B cell (primary cell): Measurements from ENCODE around the gene DDX28. TPM values are rescaled to one million over a fixed set of nuclear protein-coding genes. Genes with fewer than 3 reads are reported as not detected.

Experiments used
- ATAC-seq: fragments of 200-7000 bp; cut with Tn5 transposase; one replicate; pipeline ENCODE4 v1.10.0; 2021; ENCODE audit warnings: low read depth, mild to moderate bottlenecking, moderate number of reproducible peaks, moderate library complexity
- CTCF ChIA-PET: fragments of 350-600 bp; sonication (Branson Sonifier 250); formaldehyde crosslinking; loops from one replicate; lab custom pipeline; 2021; ENCODE audit warnings: antibody characterized with exemption, inconsistent platforms; lab: Charles Lee
- POLR2A ChIA-PET: fragments of 350-600 bp; sonication (Branson Sonifier 250); formaldehyde crosslinking; loops from one replicate; lab custom pipeline; 2021; ENCODE audit warnings: antibody characterized with exemption; lab: Charles Lee
- DNase-seq: peaks from one replicate; pipeline ENCODE4 v3.0.0; 2013
- H2AFZ ChIP-seq: 2 replicates; pipeline ENCODE4 v1.6.1; 2012; ENCODE audit warnings: mild to moderate bottlenecking, low read depth, low read length; ENCODE audit not compliant: insufficient read depth, poor library complexity, severe bottlenecking
- H3K27ac ChIP-seq, 2 donors: 1 replicate in 1 of 2; 2 replicates in 1 of 2; pipeline ENCODE4 v1.5.1; 2012 to 2013; ENCODE audit warnings: low read length in 2 of 2, mild to moderate bottlenecking in 2 of 2, moderate library complexity in 1 of 2
- H3K27me3 ChIP-seq, 4 experiments: fragments of 200-600 bp in 1 of 4; sonication (generic) in 1 of 4; replicated peaks in 1 of 4; 1 replicate in 2 of 4; 2 replicates in 2 of 4; pipeline versions ENCODE4 v1.6.1 to v1.7.0; 2013 to 2016; ENCODE audit warnings: low read length in 3 of 4, mild to moderate bottlenecking in 2 of 4, mixed read lengths in 1 of 4, moderate library complexity in 1 of 4; ENCODE audit not compliant: insufficient read depth in 4 of 4, control insufficient read depth in 3 of 4; ENCODE audit errors: control extremely low read depth in 1 of 4
- H3K36me3 ChIP-seq, 2 experiments: replicated peaks in 1 of 2; 1 replicate in 1 of 2; 2 replicates in 1 of 2; pipeline versions ENCODE4 v1.6.1 to v1.7.1; 2013; ENCODE audit warnings: low read length in 1 of 2; ENCODE audit not compliant: insufficient read depth in 2 of 2, control insufficient read depth in 1 of 2; ENCODE audit errors: control extremely low read depth in 1 of 2, extremely low read depth in 1 of 2
- H3K4me1 ChIP-seq, 2 donors: fragments of 200-600 bp in 1 of 2; sonication (generic) in 1 of 2; 1 replicate in 1 of 2; 2 replicates in 1 of 2; pipeline versions ENCODE4 v1.5.1 to v1.6.1; 2013 to 2017; ENCODE audit warnings: low read length in 2 of 2; ENCODE audit not compliant: control insufficient read depth in 2 of 2, insufficient read depth in 2 of 2
- H3K4me2 ChIP-seq: replicated peaks from 2 replicates; pipeline ENCODE3; 2012; ENCODE audit warnings: mild to moderate bottlenecking, low read depth, low read length; ENCODE audit not compliant: poor library complexity, severe bottlenecking
- H3K4me3 ChIP-seq, 5 experiments: fragments of 200-600 bp in 1 of 5; sonication (generic) in 1 of 5; 1 replicate in 3 of 5; 2 replicates in 2 of 5; pipeline versions ENCODE4 v1.5.1 to v1.7.0; 2011 to 2016; ENCODE audit warnings: low read length in 4 of 5, mild to moderate bottlenecking in 4 of 5, low read depth in 2 of 5, control low read depth in 1 of 5, moderate library complexity in 1 of 5; ENCODE audit not compliant: insufficient read depth in 1 of 5; ENCODE audit errors: control extremely low read depth in 1 of 5, extremely low read depth in 1 of 5
- H3K79me2 ChIP-seq: fragments of 200-600 bp; sonication (generic); one replicate; pipeline ENCODE4 v1.6.0; 2016; ENCODE audit warnings: low read length; ENCODE audit not compliant: control insufficient read depth, insufficient read depth
- H3K9ac ChIP-seq: fragments of 200-600 bp; sonication (generic); 2 replicates; pipeline ENCODE4 v1.6.1; 2017; ENCODE audit warnings: mild to moderate bottlenecking, low read length, moderate library complexity
- H3K9me3 ChIP-seq, 3 donors: one replicate each; pipeline versions ENCODE4 v1.6.1 to v1.7.1; 2013; ENCODE audit warnings: low read length in 2 of 3; ENCODE audit not compliant: control insufficient read depth in 2 of 3, insufficient read depth in 1 of 3; ENCODE audit errors: control extremely low read depth in 1 of 3
- H4K20me1 ChIP-seq: 2 replicates; pipeline ENCODE4 v1.6.0; 2012; ENCODE audit warnings: mild to moderate bottlenecking, low read length; ENCODE audit not compliant: insufficient read depth, control insufficient read depth, poor library complexity, severe bottlenecking
- H3K27ac Mint-ChIP-seq: one replicate; pipeline ENCODE4 v1.8.0; 2021; ENCODE audit warnings: mixed read lengths
- H3K27me3 Mint-ChIP-seq: one replicate; pipeline ENCODE4 v1.8.0; 2021; ENCODE audit warnings: mixed read lengths
- H3K4me1 Mint-ChIP-seq: one replicate; pipeline ENCODE4 v1.8.0; 2021; ENCODE audit warnings: mixed read lengths
- H3K4me3 Mint-ChIP-seq: one replicate; pipeline ENCODE4 v1.8.0; 2021; ENCODE audit warnings: mixed read lengths
- H3K9me3 Mint-ChIP-seq: one replicate; pipeline ENCODE4 v1.8.0; 2022; ENCODE audit warnings: mixed read lengths; ENCODE audit not compliant: insufficient read depth
- EZH2 ChIP-seq: IDR thresholded peaks from 2 replicates; pipeline ENCODE4 v1.6.1; 2012; ENCODE audit warnings: borderline replicate concordance, low read depth, mild to moderate bottlenecking, moderate library complexity, low read length; ENCODE audit not compliant: insufficient read depth, poor library complexity, severe bottlenecking
- WGBS: methylation state at CpG from one replicate; pipeline ENCODE4 v1.1.5; 2013; ENCODE audit warnings: missing lambda C conversion rate; ENCODE audit not compliant: insufficient coverage; 5-methylcytosine and 5-hydroxymethylcytosine counted together
- intact Hi-C: fragments of 100-400 bp; cut with micrococcal nuclease; formaldehyde crosslinking; loops from one replicate; pipeline ENCODE4 v1.10.0; 2022
- polyA plus RNA-seq: library from polyadenylated mRNA; depleted of rRNA; stranded (reverse); fragments of >200 nt; gene quantifications from 2 replicates; pipeline ENCODE4 v1.2.3, GENCODE V29; 2012
- total RNA-seq, 2 donors: library from RNA; stranded (reverse); fragments of 120-200 nt in 1 of 2; gene quantifications; 1 replicate in 1 of 2; 2 replicates in 1 of 2; pipeline versions ENCODE4 v1.2.3 to v1.2.4, GENCODE V29; 2013 to 2022
- TF ChIP-seq, protein P1 (sequence below): fragments of 200-600 bp; IDR thresholded peaks from one replicate; pipeline ENCODE4 v1.8.0; 2022; ENCODE audit warnings: antibody characterized with exemption, mild to moderate bottlenecking

DDX28 gene
- total and polyA plus RNA-seq, 2 donors (not counting 1 experiment from before 2014, with no cell fraction given) = 8.0 to 20.2 TPM

DNA sequence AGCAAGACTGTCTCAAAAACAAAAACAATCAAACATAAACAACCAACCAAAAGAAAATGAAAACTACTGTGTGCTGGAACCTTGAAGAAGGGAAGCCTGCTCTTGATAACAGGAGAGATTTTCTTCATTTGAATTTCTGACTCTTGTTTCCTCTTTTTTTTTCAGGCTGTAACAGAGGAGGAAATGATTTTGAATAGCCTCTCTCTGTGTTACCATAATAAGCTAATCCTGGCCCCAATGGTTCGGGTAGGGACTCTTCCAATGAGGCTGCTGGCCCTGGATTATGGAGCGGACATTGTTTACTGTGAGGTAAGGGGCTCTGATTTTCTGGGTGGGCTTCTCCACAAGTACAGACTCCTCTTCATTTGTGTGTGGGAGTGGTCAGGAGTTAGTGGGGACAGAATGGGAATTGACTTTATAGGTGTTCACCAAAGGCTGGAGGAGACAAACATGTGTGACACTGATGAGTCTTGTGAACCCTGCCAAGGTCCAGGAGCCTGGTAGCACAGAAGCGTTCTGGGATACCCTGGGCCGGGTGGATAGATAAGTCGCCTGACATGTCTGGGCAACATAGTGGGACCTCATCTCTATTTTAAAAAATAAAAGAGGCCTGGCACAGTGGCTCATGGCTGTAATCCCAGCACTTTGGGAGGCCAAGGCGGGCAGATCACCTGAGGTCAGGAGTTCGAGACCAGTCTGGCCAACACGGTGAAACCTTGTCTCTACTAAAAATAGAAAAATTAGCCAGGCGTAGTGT is 15.0 kb upstream of the DDX28 start:
- H3K4me2 ChIP-seq = peak overlapping the region; percentile 78
- no peaks in the 10 kb centered on the region for H3K27me3 Mint-ChIP-seq
- POLR2A ChIA-PET = interaction anchor here (0.7 to 4.0 kb wide), 8 partner anchors 15 to 102 kb away, joined by 3 to 23 read pairs (median 7); partner anchors contain the start of genes DDX28, DPEP2, DUS2 and NFATC3
- 17% methylated on average over 4 of the region's 9 CpGs for WGBS
- peaks cover 4 to 16% of the 10 kb centered on the region in 2 experiments for H3K36me3 ChIP-seq
- H2AFZ ChIP-seq = peak overlapping the region; percentile 57
- H3K4me3 Mint-ChIP-seq = peak overlapping the region; percentile 97
- ATAC-seq (peak; percentile 56), DNase-seq (peak; percentile 68)
- CTCF ChIA-PET = interaction anchor here (0.5 to 9.9 kb wide), 12 partner anchors 15 to 517 kb away, joined by 3 to 320 read pairs (median 4); partner anchors contain the start of genes DDX28, DPEP2, DPEP3 and DUS2
- H3K4me1 ChIP-seq = peaks cover 46 to 53% of the 10 kb centered on the region in 2 donors
- H3K27ac ChIP-seq = peak overlapping the region; percentile 72 to 82
- no peak for TF ChIP-seq EZH2
- TF ChIP-seq, protein P1, sequence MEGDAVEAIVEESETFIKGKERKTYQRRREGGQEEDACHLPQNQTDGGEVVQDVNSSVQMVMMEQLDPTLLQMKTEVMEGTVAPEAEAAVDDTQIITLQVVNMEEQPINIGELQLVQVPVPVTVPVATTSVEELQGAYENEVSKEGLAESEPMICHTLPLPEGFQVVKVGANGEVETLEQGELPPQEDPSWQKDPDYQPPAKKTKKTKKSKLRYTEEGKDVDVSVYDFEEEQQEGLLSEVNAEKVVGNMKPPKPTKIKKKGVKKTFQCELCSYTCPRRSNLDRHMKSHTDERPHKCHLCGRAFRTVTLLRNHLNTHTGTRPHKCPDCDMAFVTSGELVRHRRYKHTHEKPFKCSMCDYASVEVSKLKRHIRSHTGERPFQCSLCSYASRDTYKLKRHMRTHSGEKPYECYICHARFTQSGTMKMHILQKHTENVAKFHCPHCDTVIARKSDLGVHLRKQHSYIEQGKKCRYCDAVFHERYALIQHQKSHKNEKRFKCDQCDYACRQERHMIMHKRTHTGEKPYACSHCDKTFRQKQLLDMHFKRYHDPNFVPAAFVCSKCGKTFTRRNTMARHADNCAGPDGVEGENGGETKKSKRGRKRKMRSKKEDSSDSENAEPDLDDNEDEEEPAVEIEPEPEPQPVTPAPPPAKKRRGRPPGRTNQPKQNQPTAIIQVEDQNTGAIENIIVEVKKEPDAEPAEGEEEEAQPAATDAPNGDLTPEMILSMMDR = no peak
- H3K9me3 ChIP-seq = no peaks in the 10 kb centered on the region
- peak overlapping the region; percentile 77 for H3K9ac ChIP-seq
- H3K27ac Mint-ChIP-seq = peak overlapping the region; percentile 97
- no peaks in the 10 kb centered on the region for H3K27me3 ChIP-seq
- H3K9me3 Mint-ChIP-seq = no peaks in the 10 kb centered on the region
- intact Hi-C loops = loop anchor here (1.0 kb wide), 1 partner anchor 15 kb away; the partner anchor contains the start of genes DDX28 and DUS2
- peaks cover 29% of the 10 kb centered on the region for H4K20me1 ChIP-seq
- H3K4me3 ChIP-seq = peak overlapping the region; percentile 45 to 86 (median 55)
- H3K4me1 Mint-ChIP-seq = peaks cover 41% of the 10 kb centered on the region
- peaks cover 70% of the 10 kb centered on the region for H3K79me2 ChIP-seq

DNA sequence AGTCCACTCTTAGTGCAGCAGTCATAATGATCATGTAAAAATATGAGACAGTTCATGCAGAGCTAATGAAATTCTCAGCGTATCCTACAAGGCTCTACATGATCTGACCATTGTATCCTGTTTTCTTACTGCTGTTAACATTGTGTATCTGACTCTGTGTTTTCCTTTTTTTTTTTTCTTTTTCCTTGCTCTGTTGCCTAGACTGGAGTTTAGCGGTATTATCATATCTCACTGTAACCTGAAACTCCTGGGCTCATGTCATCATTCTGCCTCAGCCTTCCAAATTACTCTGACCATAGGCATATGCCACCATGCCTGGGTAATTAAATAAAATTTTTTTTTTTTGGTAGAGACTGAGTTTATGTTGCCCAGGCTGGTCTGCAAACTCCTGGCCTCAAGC is 12.2 kb upstream of the DDX28 start:
- H4K20me1 ChIP-seq = peaks cover 2% of the 10 kb centered on the region
- POLR2A ChIA-PET = interaction anchor here (1.1 kb wide), 1 partner anchor 30 kb away, joined by 3 read pairs; no protein-coding TSS in a partner anchor
- DNase-seq (no peak), ATAC-seq (no peak)
- no peak overlapping the region for H3K9ac ChIP-seq
- no peak overlapping the region for H3K4me3 ChIP-seq
- WGBS = no CpG with 5 or more reads among the region's 2 CpGs
- H3K4me1 Mint-ChIP-seq = peaks cover 28% of the 10 kb centered on the region
- no peaks in the 10 kb centered on the region for H3K9me3 ChIP-seq
- H3K4me2 ChIP-seq = no peak overlapping the region
- peaks cover 42% of the 10 kb centered on the region for H3K79me2 ChIP-seq
- no peaks in the 10 kb centered on the region for H3K27me3 Mint-ChIP-seq
- H3K27ac Mint-ChIP-seq = no peak overlapping the region
- CTCF ChIA-PET = interaction anchor here (2.5 kb wide), 1 partner anchor 151 kb away, joined by 8 read pairs; the partner anchor contains the start of gene NRN1L
- no peak overlapping the region for H3K27ac ChIP-seq
- no peaks in the 10 kb centered on the region for H3K27me3 ChIP-seq
- intact Hi-C loops = no loop called here
- H3K36me3 ChIP-seq = peaks cover 2 to 4% of the 10 kb centered on the region in 2 experiments
- H3K9me3 Mint-ChIP-seq = no peaks in the 10 kb centered on the region
- TF ChIP-seq EZH2 = no peak
- TF ChIP-seq, protein P1 = no peak
- peaks cover 26 to 41% of the 10 kb centered on the region in 2 donors for H3K4me1 ChIP-seq
- H2AFZ ChIP-seq = no peak overlapping the region
- no peak overlapping the region for H3K4me3 Mint-ChIP-seq
